ENCODE measurements around the gene MYOCOS.

- TF ChIP-seq CTCF (IDR thresholded peaks at IDR 0.05) = no peak
- no peak for TF ChIP-seq POLR2AphosphoS5 (IDR thresholded peaks at IDR 0.05)
- no peak for TF ChIP-seq EP300 (IDR thresholded peaks at IDR 0.05; ENCODE audit: low read depth)
- no peak for TF ChIP-seq POLR2A (IDR thresholded peaks at IDR 0.05)
These were observed 30.3 kb downstream of the MYOCOS start, which contains the start of gene MYOC for GRCh38 chr1:171652234-171652822.
